Activated CD8-positive, alpha-beta memory T cell treated with anti-CD3 and anti-CD28 coated beads, Interleukin-2, amount 50 U/mL, for 1 hour (primary cell): Measurements from ENCODE around the gene MTMR3.
"Not testable (repeated sequence)": the region's sequence is repeated elsewhere in the genome, so short reads cannot be mapped to it uniquely, and the experiment has no call there.

Experiments
- DNase-seq: peaks from one replicate; pipeline ENCODE4 v3.0.0-alpha.2; 2020; ENCODE audit errors: extremely low read depth

The MTMR3 gene

DNA sequence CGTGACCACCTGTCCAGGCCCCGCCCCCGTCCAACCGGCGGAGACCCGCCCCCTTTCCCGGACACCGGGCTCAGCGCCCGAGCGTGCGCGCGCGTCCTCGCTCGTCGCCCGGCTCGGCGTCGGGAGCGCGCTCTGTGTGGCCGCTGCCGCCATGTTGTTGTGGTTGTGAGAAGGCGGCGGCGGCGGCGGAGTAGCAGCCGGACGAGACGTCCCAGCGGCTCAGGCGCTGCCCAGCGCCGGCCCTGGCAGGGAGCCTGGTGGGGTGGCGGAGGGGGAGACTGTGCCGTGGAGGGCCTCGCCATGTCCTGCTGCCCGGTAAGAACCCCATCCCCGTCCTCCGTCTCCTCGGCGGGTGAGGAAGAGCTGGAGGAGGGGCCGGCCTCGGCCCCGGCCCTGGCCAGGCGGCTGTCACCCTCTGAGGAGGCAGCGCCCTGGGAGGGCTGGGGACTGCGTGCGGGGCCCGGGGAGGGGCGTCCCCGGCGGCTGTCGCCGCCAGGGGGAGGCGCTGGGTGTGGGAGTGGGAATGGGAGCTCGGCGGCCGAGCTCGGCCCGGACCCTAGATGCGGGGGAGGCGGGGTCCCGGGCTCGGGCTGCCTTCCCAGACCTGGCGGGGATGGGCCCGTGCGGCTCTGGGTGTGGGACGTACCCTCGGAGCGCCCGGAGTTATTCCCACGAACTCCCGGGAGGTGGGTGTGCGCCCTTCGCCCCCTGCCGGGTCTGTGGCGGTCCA is at the start of gene MTMR3:
MTMR3 (plus strand) TSS at position 130 of the 730 bp plus-strand sequence. CDS start 87,886 bp downstream, outside the sequence.
- DNase-seq, result peak; percentile 46

DNA sequence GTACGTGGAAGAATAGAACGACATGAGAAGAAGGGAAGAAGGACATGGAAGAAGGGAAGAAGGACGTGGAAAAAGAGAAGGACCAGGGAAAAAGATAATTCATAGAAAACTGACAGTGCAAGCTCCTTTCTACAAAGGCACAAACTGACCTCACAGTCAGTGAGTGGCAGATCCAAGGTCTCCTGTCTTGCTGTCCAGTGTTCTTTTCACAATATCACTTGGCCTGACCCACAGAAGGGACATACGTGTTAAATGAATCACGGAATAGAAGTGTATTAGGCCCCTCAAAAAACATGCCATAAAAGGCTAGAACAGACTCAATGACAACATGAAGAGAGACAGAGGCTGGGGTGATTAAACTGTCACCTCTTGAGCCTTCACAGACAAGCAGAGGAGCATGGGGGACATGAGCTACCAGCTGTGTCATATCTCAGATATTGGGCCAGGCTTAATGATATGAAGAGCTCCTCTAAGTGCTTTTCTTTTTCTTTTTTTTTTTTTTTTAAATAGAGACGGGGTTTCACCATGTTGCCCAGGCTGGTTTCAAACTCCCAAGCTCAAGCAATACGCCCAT is 49.5 kb upstream of the MTMR3 start:
- no peak for DNase-seq

DNA sequence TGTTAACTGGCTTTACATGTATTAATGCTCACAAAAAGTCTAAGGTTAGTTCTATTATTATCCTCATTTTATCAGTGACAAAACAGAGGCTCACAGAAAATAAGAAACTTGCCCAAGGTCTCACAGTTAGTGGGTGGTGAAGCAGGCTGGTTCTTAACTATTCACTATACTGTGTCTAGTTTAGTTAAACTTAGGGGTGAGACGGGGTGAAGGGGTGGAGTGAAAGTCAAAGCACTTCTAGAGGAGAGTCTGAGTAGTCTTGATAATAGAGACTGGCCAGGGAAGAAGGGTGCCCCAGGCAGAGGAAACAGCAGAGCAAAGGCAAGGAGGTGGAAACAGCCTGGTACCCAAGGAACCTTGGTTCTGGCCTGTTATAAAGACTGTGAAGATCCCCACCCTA is 48.9 kb upstream of the MTMR3 start:
- no peak for DNase-seq

DNA sequence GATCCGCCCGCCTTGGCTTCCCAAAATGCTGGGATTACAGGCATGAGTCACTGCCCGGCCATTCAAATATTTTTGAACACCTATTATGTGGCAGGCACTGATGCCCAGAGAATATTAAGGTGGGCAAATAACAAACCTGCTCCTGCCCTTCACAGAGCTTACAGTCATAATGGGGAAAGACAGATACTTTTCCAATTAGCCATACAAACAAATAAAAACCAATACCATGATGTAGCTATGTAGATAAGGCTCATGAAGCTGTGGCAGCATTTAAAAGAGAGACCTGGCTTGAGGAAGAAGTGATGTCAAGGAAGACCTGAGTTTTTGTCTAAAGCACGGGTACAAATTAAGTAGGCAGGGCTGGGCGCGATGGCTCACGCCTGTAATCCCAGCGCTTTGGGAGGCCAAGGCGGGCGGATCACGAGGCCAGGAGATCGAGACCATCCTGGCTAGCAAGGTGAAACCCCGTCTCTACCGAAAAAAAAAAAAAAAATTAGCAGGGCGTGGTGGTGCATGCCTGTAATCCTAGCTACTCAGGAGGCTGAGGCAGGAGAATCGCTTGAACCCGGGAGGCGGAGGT is 46.1 kb upstream of the MTMR3 start:
- not testable (repeated sequence) for DNase-seq

DNA sequence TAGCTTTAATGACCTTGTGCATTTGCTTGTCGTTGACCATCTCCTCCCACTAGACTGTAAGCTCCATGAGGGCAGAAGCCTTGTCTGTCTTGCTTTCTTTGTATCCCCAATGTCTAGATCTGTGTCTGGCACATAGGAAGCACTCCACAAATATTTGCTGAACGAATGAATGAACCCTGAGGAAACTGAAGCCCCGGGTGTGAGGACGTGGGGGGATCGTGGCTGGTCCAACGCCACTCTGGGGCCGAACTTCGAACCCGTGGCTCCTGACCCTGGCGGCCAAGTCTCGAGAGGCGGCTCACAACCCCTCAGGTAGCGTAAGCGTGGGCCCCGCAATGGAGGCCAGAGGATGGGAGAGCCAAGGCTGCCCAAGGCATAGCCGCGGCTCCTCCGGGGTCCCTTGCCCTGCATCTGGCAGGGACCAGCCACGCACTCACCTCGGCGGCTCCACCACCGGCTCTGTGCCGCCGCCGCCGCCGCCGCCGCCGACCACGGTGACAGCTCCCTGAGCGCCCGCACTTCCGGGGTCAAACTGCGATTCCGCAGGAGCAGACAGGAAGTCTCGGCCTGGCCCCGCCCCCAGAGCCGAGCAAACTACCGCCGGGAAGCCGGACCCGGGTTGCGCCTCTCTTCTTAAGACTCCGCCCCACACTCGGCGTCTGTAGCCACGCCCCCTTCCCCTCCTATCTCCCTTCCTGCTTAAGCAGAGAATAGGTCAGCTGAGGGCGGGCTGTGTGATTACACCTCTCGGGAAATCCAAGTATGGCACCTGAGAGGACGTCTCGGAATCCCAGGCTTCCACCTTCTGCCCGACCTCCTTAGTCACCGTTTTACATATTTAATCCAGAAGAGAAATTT is 45.0 kb upstream of the MTMR3 start, which contains the start of gene ASCC2:
ASCC2 (minus strand) TSS at position 534 of the 858 bp plus-strand sequence. CDS start 5,949 bp downstream, outside the sequence.
- peak; percentile 96 for DNase-seq

DNA sequence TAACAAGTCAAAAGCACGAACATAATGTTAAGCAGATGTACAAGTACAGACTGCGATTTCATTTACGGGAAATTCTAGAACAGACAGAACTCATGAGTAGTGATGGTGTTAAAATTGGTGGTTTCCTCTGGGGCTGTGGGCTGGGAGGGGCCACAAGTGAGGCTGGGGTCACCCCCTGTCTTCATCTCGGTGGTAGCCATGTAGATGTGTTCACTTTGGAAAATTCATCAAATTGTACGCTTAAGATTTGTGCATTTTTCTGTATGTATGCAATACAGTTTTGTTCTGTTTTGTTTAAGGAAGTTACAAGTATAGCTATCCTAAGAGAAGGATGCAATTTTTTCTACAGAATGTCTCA is 44.4 kb upstream of the MTMR3 start:
- no peak for DNase-seq

DNA sequence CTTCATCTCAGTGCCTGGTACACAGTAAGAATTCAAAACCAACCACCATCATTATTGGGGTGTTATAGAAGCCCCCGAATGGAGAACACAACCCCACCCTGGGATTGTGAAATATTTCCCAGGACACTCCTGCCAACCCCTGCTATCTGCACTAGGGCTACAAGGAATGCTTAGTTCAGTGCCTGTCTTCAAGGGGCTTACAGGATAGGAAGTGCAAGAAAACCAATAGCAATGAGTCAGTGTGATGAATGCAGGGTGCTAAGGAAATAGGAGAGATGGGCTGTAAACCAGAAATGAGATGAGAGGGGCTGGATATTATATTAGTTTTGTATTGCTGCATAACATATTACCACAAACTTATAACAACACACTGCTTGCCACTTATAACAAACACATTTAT is 43.9 kb upstream of the MTMR3 start:
- no peak for DNase-seq

DNA sequence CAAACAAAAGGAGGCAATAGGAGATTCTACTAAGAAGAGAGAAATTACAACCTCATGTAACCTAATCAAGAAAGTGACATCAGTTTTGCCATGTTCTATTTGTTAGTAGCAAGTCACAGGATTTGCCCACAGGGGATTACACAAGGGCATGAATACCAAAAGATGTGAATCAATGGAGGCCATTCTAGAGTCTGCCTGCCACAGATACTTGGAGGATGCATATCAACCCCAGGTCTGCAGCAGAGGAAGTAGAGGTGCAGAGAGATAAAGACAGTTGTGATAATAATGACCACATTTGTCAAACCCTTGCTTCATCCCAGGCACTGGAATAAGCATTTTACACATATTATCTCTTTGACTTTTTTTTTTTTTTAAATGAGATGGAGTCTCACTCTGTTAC is 42.5 kb upstream of the MTMR3 start:
- no peak for DNase-seq

DNA sequence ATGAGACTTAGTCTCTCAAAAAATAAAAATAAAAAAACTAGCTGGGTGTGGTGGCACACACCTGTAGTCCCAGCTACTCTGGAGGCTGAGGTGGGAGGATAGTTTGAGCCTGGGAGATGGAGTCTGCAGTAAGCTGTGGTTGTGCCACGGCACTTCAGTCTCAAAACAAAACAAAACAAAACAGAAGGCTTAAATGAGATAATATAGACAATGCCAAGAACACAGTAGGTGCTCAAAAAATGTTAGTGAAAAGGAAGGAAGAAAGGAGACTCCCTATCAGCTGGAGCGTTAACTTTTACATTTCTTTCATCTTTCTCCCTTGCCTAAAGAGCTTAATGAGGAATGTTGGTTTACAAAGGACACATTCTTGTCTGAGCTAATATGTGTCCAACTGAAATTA is 40.8 kb upstream of the MTMR3 start:
- DNase-seq, result no peak

DNA sequence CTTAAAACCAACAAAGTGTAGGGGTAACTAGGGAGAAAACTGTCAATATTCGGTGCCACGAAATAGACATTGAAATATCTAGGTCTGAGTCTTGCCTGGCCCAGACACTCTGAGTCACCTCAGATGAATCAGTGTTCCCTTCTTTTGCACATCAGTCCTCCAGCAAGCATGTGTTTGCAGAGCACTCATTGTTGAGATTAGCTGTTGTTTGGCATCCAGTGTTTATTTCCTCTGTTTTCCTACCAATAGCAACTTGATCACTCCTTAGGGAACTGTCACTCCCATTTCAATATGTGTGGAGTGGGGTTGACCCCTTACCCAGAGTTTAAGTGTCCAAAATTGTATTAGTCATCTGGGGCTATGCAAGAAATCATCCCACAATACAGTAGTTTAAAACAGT is 40.2 kb upstream of the MTMR3 start:
- no peak for DNase-seq

DNA sequence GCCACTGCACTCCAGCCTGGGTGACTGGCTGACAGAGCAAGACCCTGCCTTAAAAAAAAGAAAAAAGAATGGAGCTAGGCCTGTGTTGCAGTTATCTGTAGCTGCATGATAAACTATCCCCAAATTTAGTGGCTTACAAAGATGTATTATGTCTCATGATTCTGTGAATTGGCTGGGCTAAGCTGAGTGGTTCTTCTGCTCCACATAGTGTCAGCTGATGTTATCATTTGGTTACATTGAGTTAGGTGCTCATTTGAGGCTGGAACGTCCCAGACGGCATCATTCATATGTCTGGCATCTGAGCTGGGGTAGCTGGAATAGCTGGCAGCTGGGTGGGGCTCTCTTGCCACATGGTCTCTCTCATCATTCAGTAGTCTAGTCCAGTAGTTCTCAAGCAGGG is 36.7 kb upstream of the MTMR3 start:
- DNase-seq, result no peak

DNA sequence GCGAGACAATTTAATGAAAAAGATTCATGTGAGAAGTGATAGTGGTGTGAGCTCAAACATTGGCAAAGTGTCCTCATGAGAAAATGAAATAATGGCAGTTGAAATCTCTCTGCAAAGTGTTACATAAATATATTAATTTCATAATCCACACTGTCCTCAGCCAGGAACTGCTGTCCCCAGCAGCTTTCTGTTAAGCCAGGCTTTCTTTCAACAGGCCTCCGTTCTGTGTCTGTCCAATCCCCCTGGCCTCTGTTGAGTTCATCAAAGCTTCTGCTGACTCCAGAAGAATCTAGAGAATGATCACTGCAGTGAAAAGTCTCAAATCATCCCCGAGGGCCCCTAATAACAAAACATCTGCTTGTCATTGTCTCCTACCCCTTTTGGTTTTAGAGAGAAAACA is 34.9 kb upstream of the MTMR3 start:
- DNase-seq, result no peak

DNA sequence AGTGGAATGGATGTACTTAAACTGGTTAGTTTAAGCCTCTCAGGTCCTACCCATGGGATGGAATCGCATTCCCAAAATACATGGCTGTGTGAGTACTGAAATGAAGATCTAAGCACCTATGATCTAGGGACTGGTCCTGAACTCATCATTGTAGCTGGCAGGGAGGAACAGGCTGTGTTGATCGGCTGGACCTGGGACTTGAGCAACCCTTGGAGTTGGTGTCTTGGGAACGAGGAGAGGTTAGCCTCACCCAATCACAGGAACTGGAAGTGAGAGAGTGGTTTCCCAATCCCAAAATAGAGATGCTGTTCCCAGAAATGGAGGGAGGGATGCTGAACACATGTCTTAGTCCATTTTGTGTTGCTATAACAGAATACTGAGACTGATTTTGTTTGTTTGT is 28.5 kb upstream of the MTMR3 start:
- no peak for DNase-seq

DNA sequence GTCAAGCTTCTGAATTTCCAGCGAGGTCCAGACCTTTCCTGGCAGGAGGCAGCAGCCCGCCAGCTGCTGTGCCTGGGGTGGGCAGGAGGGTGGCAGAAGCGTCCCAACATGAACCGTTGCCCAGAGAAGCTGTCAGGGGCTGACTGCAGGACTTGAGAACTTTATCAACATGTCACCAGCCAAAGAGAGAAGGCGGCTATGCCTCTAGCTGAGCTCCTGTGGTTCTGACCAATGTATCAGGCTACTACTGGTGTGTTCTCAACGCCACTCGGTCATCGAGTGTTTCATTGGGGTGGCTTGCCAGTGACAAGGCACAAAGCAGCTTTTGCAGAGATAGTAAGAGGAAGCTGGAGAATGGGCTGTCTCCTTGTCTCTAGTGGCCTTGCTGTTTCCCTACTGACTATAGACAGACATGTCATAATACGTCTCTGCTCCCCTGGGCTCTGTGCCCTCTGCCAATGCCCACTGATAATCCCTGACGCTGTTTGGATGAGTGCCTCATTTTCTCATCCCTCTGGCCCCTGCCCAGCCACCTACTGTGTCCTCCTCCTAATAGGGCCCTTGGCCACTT is 27.3 kb upstream of the MTMR3 start:
- no peak for DNase-seq

DNA sequence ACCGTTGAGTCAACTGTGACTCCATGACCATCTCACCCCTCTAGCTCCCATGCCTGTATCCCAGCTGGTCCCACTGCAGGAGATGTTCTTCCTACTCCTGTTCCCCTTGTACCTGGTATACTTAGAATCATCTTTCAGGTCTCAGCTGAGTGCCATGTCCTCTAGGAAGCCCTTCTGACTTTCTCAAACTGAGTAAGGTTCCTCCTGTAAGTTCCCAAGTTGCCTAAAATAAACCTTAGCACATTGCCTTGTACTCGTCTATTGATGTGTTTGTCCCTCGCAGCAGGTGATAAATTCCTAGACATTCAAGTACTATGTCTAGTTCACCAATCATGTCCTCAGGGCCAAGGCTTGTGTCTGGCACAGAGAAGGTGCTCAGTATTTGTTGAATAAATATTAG is 26.5 kb upstream of the MTMR3 start:
- no peak for DNase-seq

DNA sequence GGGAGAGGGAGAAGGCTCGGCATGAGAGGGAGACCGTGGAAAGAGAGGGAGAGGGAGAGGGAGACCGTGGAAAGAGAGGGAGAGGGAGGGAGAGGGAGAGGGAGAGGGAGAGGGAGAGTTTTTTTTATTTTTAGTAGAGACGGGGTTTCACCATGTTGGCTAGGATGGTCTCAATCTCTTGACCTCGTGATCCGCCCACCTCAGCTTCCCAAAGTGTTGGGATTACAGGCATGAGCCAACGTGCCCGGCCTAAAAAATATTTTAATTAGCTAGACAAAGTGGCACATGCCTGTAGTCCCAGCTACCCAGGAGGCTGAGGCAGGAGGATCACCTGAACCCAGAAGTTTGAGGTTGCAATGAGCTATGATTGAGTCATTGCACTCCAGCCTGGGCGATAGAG is 23.9 kb upstream of the MTMR3 start:
- DNase-seq, result not testable (repeated sequence)

DNA sequence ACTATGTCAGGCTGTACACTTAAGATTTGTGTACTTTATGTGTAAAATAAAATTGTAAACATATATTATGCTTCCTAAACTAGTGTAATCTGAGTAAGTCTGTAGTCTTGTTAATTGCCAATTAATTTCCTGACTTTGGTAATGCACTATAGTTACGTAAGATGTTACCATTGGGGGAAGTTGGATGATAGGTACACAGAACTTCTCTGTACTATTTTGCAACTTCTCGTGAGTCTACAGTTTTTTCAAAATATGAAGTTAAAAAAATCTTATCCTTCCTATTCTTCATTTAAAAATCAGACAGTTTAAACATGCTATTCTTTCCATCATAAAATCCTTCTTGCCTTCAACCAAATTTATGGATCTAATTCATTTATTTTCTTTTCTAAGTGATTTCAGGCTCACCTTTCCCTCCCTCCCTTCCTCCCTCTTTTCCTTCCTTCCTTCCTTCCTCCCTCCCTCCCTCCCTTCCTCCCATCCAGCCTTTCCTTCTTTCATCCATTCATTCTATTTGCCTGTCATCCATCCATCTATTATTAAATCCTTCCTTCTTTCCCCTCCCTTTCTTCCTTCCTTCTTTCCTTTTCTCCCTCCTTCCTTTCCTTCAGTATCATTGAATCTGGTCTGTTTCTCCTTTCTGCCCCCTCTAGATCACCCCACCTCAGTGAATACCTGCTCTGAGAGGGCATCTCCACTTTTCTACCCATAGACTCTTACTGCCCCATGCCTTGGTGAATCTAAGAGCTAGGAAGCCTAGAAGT is 22.8 kb upstream of the MTMR3 start:
- no peak for DNase-seq

DNA sequence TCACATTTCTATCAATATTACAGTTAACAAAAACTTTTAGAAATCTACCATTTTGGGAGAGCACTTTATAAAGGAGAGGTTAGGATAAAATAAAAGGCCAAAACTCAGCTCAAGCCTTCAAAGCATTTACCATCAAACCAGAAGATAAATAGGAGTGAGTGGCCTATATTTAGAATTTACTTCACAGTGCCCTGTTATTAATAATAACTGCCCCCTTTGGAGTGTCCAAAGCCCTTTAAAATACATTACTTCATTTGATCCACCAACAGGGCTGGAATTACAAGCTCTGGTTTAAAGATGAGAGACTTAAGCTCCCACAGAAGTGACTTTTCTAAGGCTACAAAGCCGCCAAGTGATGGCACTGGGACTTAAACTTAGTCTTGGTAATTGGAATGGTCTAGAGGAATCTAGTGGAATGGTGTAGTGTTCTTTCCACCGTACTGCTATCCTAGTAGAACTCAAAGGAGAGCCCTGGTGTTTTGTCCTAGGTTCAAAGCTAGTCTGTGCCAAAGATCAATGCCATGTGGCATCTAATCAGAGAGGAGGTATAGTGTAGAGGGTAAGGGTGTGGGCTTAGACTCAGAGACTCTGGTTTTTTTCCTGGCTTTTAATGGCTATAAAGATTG is 21.2 kb upstream of the MTMR3 start:
- no peak for DNase-seq

DNA sequence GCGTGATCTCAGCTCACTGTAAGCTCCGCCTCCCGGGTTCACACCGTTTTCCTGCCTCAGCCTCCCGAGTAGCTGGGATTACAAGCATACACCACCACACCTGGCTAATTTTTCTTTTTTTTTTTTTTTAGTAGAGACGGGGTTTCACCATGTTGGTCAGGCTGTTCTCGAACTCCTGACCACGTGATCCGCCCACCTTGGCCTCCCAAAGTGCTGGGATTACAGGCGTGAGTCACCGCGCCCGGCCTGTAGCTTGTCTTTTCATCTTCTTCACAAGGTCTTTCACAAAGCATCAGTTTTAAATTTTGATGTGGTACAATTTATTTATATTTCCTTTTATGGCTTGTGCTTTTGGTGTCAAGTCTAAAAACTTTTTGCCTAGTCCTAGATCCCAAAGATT is 17.4 kb upstream of the MTMR3 start:
- DNase-seq, result not testable (repeated sequence)

DNA sequence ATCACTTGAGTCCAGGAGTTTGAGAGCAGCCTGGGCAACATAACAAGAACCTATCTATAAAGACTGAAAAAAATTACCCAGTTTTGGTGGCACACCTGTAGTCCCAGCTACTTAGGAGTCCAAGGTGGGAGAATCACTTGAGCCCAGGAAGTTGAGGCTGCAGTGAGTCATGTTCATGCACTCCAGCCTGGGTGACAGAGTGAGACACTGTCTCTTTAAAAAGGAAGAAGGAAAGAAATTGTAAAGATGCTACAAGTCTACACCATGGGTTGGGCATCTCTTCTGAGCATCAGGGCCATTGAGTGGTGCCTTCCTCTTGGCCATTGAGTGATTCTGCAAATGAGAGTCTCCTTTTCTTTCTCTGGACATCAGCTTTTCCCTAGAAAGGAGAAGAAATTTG is 15.7 kb upstream of the MTMR3 start:
- DNase-seq, result no peak

DNA sequence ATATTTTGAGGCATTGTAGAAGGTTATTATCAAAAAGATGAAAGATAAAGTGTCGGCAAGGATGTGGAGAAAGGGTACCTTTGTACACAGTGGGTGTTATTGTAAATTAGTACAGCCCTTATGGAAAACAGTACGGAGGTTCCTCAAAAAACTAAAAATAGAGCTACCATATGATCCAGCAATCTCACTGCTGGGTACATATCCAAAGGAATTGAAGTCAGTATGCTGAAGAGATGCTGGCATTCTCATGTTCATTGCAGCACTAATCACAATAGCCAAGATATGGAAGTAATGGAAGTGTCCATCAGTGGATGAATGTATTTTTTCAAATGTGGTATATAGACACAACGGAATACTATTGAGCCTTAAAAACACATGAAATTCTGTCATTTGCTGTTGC is 15.1 kb upstream of the MTMR3 start:
- no peak for DNase-seq
